Left forelimb (tissue), 1 donor: ENCODE measurements around the gene TAF11.
"Not testable (repeated sequence)": the region's sequence is repeated elsewhere in the genome, so short reads cannot be mapped to it uniquely, and the experiment has no call there.

Experiments used
- DNase-seq: peaks from one replicate; pipeline ENCODE4 v3.0.0-alpha.2; 2018; ENCODE audit warnings: low spot score

Gene TAF11

GRCh38 chr6:34887753-34888513 lies at the start of gene TAF11:
Gene TAF11 (minus strand): TSS chr6:34888042. CDS start chr6:34887957, 85 bp downstream.
- peak; percentile 95 for DNase-seq

- no peak for DNase-seq
These were observed 46.7 kb upstream of the TAF11 start for GRCh38 chr6:34934516-34934915.

- not testable (repeated sequence) for DNase-seq
These were observed 44.4 kb upstream of the TAF11 start for GRCh38 chr6:34932202-34932601.

- DNase-seq: no peak
These were observed 42.4 kb upstream of the TAF11 start for GRCh38 chr6:34930221-34930620.

- no peak for DNase-seq
These were observed 41.6 kb upstream of the TAF11 start for GRCh38 chr6:34929241-34929978.

- DNase-seq: no peak
These were observed 40.9 kb upstream of the TAF11 start for GRCh38 chr6:34928695-34929094.

GRCh38 chr6:34928220-34928619 lies 40.4 kb upstream of the TAF11 start:
- no peak for DNase-seq

GRCh38 chr6:34926655-34927054 lies 38.8 kb upstream of the TAF11 start:
- DNase-seq: no peak

GRCh38 chr6:34924831-34925625 lies 37.2 kb upstream of the TAF11 start:
- no peak for DNase-seq

- no peak for DNase-seq
These were observed 34.4 kb upstream of the TAF11 start for GRCh38 chr6:34922177-34922663.

GRCh38 chr6:34920097-34920496 lies 32.3 kb upstream of the TAF11 start:
- DNase-seq: no peak

GRCh38 chr6:34919651-34920050 lies 31.8 kb upstream of the TAF11 start:
- no peak for DNase-seq

- DNase-seq: no peak
These were observed 29.9 kb upstream of the TAF11 start for GRCh38 chr6:34917626-34918285.

- DNase-seq: no peak
These were observed 28.6 kb upstream of the TAF11 start for GRCh38 chr6:34916348-34916967.

GRCh38 chr6:34914358-34914757 lies 26.5 kb upstream of the TAF11 start:
- DNase-seq: no peak

- no peak for DNase-seq
These were observed 25.0 kb upstream of the TAF11 start for GRCh38 chr6:34912715-34913464.

GRCh38 chr6:34911822-34912221 lies 24.0 kb upstream of the TAF11 start:
- DNase-seq: no peak

- no peak for DNase-seq
These were observed 21.6 kb upstream of the TAF11 start for GRCh38 chr6:34909320-34909883.

GRCh38 chr6:34908194-34908593 lies 20.4 kb upstream of the TAF11 start:
- no peak for DNase-seq

GRCh38 chr6:34906826-34907225 lies 19.0 kb upstream of the TAF11 start:
- no peak for DNase-seq
